GM08714 (cell line): ENCODE data around the gene TRIM54.

Experiments
- H3K4me3 ChIP-seq: fragments of 200-500 bp; sonication (Bioruptor generic); 2 replicates; pipeline ENCODE4 v1.5.1; 2014; ENCODE audit warnings: mild to moderate bottlenecking, low read length, inconsistent platforms
- ZNF274 ChIP-seq: IDR thresholded peaks from 2 replicates; pipeline ENCODE4 v1.6.1; 2012; ENCODE audit warnings: mild to moderate bottlenecking, low read depth, low read length

Gene TRIM54, protein sequence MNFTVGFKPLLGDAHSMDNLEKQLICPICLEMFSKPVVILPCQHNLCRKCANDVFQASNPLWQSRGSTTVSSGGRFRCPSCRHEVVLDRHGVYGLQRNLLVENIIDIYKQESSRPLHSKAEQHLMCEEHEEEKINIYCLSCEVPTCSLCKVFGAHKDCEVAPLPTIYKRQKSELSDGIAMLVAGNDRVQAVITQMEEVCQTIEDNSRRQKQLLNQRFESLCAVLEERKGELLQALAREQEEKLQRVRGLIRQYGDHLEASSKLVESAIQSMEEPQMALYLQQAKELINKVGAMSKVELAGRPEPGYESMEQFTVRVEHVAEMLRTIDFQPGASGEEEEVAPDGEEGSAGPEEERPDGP

DNA sequence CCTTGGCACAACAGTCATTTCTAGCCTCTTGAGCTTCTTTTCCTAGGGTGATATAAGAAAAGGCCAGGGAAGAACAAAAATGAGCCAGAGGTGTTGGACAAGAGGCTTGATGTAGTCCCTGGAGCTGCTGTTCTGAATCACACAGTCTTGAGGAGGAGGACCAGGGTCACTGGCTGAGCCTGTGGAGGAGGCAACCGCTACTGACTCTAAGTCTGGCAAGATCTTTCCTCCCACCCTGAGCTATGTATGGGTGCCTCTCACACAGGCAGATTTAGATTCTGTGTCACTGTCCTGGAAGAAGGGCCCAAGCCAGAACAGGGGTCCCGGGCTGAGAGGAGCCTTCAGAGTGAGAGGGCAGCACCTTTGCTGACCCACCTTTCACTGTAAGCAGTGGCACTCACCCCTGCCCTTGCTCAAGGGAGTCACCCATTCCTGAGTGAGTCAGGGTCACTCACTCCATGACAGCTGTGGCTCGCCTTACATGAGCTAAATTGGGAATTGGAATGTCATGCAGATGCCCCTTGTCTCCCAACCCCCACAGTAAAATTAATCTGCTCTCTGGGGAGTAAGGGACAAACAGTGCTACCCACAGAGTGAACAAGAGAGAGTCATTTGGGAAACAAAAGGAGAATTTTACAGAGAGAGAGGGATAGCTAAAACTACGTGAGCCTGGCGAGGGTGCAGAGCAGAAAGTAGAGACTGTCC is at the start of gene TRIM54:
TSS of gene TRIM54 (plus strand) at position 575 of the 705 bp plus-strand sequence. CDS start 303 bp downstream, outside the sequence.
- TF ChIP-seq ZNF274 = no peak
- no peak within 1 kb of the TSS for H3K4me3 ChIP-seq

DNA sequence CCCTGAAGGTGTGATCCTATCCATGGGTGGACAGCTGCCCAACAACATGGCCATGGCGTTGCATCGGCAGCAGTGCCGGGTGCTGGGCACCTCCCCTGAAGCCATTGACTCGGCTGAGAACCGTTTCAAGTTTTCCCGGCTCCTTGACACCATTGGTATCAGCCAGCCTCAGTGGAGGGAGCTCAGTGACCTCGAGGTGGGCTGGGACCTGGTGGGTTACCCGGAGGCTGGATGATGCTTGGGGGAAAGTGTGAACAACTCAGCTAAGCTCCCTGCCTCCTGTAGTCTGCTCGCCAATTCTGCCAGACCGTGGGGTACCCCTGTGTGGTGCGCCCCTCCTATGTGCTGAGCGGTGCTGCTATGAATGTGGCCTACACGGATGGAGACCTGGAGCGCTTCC is 48.9 kb upstream of the TRIM54 start:
- no peak overlapping the region for H3K4me3 ChIP-seq
- TF ChIP-seq ZNF274 = no peak

DNA sequence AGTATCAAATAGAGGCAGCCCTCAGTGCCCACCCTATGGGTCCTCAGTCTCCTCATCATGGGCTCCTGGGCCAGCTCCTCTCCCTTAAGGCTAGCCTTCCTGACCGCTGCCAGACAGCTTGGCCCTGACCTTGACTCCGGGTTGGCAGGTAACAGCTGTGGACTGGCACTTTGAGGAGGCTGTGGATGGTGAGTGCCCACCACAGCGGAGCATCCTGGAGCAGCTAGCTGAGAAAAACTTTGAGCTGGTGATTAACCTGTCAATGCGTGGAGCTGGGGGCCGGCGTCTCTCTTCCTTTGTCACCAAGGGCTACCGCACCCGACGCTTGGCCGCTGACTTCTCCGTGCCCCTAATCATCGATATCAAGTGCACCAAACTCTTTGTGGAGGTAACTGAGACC is 46.1 kb upstream of the TRIM54 start:
- TF ChIP-seq ZNF274 = no peak
- H3K4me3 ChIP-seq = no peak overlapping the region

DNA sequence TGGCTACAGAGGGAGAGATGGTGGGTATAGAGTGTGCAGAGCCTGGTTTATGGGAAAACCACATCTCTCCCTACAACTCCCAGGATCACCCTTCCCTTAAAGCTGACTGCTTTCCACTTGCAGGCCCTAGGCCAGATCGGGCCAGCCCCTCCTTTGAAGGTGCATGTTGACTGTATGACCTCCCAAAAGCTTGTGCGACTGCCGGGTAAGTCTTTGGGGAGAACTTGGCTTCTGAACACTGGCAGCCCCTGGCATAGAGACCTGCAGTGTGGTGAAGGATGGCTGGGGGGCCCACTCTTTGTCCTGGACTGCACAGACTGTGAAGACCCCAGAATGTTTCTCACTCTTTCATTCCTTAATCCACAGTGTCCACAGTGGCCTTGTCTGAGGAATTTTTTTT is 45.6 kb upstream of the TRIM54 start:
- no peak overlapping the region for H3K4me3 ChIP-seq
- TF ChIP-seq ZNF274 = no peak

DNA sequence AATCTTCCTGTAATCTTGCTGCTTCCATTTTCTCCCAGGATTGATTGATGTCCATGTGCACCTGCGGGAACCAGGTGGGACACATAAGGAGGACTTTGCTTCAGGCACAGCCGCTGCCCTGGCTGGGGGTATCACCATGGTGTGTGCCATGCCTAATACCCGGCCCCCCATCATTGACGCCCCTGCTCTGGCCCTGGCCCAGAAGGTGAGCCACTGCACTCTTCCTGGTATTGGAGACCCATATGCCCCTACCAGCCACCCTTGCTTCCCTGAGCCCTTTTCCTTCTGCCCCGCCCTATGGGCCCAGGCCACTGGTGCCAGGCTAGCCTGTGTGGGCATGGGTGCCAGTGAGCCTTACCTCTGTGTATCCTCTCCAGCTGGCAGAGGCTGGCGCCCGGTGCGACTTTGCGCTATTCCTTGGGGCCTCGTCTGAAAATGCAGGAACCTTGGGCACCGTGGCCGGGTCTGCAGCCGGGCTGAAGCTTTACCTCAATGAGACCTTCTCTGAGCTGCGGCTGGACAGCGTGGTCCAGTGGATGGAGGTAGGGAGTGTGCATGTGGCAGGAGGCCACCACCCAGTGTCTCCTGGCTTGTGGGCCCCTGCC is 44.8 kb upstream of the TRIM54 start:
- TF ChIP-seq ZNF274 = no peak
- H3K4me3 ChIP-seq = no peak overlapping the region

DNA sequence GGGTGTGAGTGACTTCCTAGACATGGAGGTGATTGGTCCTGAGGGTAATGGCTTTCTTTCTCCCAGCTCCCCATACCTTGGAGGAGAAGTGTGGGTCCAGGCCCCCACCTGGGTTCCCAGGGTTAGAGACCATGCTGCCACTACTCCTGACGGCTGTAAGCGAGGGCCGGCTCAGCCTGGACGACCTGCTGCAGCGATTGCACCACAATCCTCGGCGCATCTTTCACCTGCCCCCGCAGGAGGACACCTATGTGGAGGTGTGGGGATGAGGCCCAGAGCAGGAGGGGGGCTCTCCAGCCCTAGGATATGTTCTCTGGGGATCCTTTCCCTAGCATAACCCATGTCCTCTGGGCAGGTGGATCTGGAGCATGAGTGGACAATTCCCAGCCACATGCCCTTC is 43.3 kb upstream of the TRIM54 start:
- no peak overlapping the region for H3K4me3 ChIP-seq
- no peak for TF ChIP-seq ZNF274

DNA sequence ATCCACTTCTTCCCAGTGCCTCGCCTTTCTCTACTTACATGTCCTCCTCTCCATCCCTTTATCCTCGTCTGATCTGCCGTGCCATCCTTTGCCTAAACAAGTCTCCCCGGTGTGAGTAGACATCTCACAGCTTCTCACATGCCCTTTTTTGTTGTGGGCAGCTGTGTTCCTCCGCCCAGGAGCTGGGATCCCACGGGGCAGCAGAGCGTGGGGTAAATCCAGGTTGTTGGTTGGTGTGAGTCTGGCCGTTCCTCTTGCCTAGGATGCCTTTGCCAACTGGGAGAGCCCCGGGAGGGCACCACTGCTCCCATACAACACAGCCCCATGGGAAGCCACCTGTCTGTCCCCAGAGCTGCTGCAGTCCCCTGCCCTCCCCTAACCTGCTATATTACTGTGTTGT is 41.8 kb upstream of the TRIM54 start:
- TF ChIP-seq ZNF274 = no peak

DNA sequence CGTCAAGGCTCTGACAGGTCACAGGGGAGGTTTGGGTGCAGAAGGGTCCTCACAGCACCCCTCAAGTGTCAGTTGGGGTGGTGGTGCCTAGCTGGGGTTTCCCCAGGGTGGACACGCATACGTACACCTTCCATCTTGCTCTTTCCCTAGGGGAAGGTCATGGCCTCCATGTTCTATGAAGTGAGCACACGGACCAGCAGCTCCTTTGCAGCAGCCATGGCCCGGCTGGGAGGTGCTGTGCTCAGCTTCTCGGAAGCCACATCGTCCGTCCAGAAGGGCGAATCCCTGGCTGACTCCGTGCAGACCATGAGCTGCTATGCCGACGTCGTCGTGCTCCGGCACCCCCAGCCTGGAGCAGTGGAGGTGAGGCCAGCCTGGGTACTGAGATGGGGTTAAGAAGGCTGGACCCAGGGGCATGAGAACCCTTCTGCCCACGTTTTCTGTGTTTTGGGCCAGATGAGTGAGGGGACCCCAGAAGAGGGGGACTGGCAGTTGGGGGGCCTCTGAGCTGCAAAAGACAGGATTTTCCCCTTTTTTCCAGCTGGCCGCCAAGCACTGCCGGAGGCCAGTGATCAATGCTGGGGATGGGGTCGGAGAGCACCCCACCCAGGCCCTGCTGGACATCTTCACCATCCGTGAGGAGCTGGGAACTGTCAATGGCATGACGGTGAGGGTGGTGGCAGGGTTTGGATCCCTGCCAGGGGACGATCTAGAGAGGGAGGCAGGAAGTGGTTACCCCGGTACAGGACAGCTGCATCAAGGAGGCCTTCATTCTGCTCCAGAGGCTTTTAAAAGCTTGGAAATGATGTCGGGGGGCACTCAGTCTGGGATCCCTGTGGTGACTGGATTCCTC is 40.2 kb upstream of the TRIM54 start:
- no peak overlapping the region for H3K4me3 ChIP-seq
- no peak for TF ChIP-seq ZNF274

More for the DNA sequence above, 41.8 kb upstream of the TRIM54 start:
- H3K4me3 ChIP-seq = no peak overlapping the region

DNA sequence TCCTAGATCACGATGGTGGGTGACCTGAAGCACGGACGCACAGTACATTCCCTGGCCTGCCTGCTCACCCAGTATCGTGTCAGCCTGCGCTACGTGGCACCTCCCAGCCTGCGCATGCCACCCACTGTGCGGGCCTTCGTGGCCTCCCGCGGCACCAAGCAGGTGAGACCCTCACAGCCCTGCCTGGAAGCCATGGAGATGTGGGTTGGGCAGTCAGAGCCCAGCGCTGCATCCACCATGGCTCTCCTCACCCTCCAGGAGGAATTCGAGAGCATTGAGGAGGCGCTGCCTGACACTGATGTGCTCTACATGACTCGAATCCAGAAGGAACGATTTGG is 39.6 kb upstream of the TRIM54 start:
- no peak for TF ChIP-seq ZNF274

DNA sequence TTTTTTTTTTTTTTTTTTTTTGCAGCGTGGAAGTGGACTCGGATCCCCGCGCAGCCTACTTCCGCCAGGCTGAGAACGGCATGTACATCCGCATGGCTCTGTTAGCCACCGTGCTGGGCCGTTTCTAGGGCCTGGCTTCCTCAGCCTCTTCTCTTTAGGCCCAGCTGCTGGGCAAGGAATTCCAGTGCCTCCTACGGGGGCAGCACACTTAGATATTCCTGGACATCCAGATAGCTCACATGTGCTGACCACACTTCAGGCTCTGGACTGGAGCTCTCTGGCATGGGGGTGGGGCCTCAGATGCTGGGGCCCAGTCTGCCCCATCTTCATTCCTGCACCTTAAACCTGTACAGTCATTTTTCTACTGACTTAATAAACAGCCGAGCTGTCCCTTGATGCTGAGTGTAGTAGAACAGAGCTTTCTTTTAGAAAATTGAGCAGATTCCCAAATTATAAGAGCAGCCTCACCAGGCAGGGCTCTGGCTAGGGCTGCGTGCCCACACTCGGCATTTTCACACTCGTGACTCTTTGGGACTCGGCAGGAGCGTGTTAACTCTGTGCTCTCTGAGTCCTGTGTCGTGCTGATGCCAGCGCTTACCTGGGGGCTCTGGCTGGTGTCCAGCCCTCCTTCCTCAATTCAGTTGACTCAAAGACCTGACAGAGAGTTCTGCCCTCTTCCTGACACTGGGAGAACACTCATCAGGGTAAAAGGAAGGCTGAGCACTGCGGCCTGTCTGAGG is 38.7 kb upstream of the TRIM54 start:
- H3K4me3 ChIP-seq = no peak overlapping the region
- TF ChIP-seq ZNF274 = no peak

More for the DNA sequence above, 39.6 kb upstream of the TRIM54 start:
- no peak overlapping the region for H3K4me3 ChIP-seq

DNA sequence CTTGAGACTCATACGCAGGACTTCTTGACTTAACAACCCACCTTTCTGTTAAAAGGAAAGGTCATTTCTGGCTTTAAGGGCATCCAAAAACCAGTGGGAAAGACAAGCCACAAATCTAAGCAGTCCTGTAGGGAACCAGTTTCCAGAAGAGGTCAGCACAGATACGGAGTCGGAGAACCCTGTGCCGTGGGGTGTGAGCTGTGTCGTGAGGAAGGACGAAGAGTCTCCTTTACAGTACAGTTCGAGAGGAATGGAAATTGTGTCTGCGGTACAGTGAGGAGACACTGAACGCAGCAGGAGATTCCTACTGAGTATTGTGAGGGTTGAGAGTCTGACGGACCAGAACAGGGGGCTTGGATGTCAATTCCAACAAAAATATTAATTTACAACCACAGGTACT is 37.1 kb upstream of the TRIM54 start:
- no peak overlapping the region for H3K4me3 ChIP-seq
- TF ChIP-seq ZNF274 = no peak

DNA sequence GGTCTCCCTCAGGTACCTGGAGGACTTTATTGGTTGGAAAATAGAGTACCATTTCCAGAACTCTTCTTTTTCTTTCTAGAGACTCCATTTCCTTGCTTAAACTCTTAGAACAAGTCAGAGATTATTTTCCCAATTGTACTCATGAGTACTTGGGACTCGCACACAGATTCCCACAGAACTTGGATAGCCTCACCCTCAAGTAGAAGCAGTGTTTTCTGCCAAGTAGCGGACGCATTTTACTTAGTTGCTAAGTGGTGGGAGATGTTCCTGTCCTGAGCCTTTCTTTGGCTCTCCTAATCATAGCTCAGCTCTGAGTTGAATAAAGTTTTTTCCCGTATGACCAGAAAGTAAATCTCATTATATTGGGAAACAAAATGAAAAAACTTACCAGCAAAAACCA is 36.6 kb upstream of the TRIM54 start:
- TF ChIP-seq ZNF274 = no peak
- H3K4me3 ChIP-seq = no peak overlapping the region

DNA sequence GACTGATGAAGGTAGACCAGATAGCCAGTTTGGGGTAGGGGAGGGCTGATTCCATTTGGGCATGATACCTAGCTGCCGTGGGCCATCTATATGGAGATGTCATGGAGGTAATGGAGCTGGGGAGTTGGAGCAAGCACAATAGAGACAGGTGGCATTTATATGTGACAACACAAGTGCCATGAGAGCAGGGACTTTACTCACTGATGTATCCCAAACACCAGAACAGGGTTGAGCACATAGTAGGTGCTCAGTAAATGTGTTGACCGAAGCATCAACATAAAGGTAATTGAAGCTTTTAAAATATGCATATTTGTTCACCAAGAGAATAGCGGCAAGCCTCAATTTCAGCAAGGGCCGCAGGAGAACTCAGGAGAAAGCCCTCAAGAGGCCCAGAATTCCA is 34.3 kb upstream of the TRIM54 start:
- no peak for TF ChIP-seq ZNF274

More for the DNA sequence above, 34.3 kb upstream of the TRIM54 start:
- H3K4me3 ChIP-seq = no peak overlapping the region
